Fibroblast of lung (primary cell): ENCODE results near the gene SGO1.

Experiments used
- EZH2 ChIP-seq: IDR thresholded peaks from 2 replicates; pipeline ENCODE4 v1.5.1; 2012; ENCODE audit warnings: low read length, control low read depth, mild to moderate bottlenecking; ENCODE audit errors: missing control alignments
- TF ChIP-seq, protein P1 (sequence below), 2 donors: IDR thresholded peaks in 1 of 2; conservative IDR thresholded peaks in 1 of 2; 1 replicate in 1 of 2; 2 replicates in 1 of 2; pipeline ENCODE4 v1.5.1; 2011 to 2012; ENCODE audit warnings: low read length in 2 of 2, control low read depth in 1 of 2, inconsistent platforms in 1 of 2, low read depth in 1 of 2, mild to moderate bottlenecking in 1 of 2

DNA sequence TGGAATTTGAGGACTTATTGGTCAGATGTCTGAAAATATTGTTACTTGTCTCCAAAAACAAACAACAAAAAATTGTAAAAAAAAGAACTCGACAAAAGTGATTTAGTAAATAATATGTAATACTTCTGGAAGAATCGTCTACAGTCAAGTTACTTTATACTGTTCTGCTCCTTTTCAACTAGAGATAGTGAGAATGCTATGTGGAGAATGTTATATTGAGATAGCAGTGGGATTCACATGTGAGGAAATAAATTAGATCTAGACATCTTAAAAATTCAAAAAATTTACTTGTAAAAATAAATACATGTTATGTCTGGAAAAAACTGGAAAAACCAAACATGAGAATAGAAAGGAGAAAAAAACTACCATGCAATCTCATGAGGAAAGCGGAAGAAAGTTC lies 64.9 kb downstream of the SGO1 start:
- TF ChIP-seq, protein P1, sequence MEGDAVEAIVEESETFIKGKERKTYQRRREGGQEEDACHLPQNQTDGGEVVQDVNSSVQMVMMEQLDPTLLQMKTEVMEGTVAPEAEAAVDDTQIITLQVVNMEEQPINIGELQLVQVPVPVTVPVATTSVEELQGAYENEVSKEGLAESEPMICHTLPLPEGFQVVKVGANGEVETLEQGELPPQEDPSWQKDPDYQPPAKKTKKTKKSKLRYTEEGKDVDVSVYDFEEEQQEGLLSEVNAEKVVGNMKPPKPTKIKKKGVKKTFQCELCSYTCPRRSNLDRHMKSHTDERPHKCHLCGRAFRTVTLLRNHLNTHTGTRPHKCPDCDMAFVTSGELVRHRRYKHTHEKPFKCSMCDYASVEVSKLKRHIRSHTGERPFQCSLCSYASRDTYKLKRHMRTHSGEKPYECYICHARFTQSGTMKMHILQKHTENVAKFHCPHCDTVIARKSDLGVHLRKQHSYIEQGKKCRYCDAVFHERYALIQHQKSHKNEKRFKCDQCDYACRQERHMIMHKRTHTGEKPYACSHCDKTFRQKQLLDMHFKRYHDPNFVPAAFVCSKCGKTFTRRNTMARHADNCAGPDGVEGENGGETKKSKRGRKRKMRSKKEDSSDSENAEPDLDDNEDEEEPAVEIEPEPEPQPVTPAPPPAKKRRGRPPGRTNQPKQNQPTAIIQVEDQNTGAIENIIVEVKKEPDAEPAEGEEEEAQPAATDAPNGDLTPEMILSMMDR (conservative IDR thresholded peaks at IDR 0.05 in 1 of 2, IDR thresholded peaks at IDR 0.05 in 1 of 2; ENCODE audit: low read depth in 1 of 2, low read length in 2 of 2), result no peak
- TF ChIP-seq EZH2, result no peak
